ENCODE measurements around the gene OPTC. TPM values are rescaled to one million over a fixed set of nuclear protein-coding genes. Genes with fewer than 3 reads are reported as not detected.

Gene OPTC
- total and polyA plus RNA-seq, 2 donors: 0.09 to 0.39 TPM

GRCh38 chr1:203544485-203544884, 50.5 kb downstream of the OPTC start:
- H3K4me1 ChIP-seq (ENCODE audit: control insufficient read depth in 2 of 2, insufficient read depth in 2 of 2, low read length in 2 of 2): no peaks in the 10 kb centered on the region
- peaks cover 0 to 2% of the 10 kb centered on the region in 2 donors for H3K27me3 ChIP-seq (ENCODE audit: control insufficient read depth in 2 of 2, insufficient read depth in 1 of 2, low read length in 1 of 2)
- no peak overlapping the region for H3K4me3 ChIP-seq (ENCODE audit: low read length in 2 of 2)
- whole genome bisulfite sequencing: 37% methylated on average over 3 of the region's 3 CpGs
- H3K27ac ChIP-seq (ENCODE audit: low read depth in 1 of 2, low read length in 1 of 2): no peak overlapping the region
- DNase-seq (ENCODE audit: low read depth in 6 of 9, low spot score in 9 of 9): no peak
- no peaks in the 10 kb centered on the region for H3K36me3 ChIP-seq (ENCODE audit: control insufficient read depth in 2 of 2, insufficient read depth in 2 of 2, low read length in 1 of 2)
- no peaks in the 10 kb centered on the region for H3K9me3 ChIP-seq (ENCODE audit: control insufficient read depth in 2 of 2, insufficient read depth in 1 of 2, low read length in 1 of 2)

GRCh38 chr1:203544978-203545816, 51.2 kb downstream of the OPTC start:
- Histone ChIP-seq H3K36me3 (ENCODE audit: control insufficient read depth in 2 of 2, insufficient read depth in 2 of 2, low read length in 1 of 2) (no peaks in the 10 kb centered on the region), H3K4me1 (ENCODE audit: control insufficient read depth in 2 of 2, insufficient read depth in 2 of 2, low read length in 2 of 2) (no peaks in the 10 kb centered on the region), H3K4me3 (ENCODE audit: low read length in 2 of 2) (no peak overlapping the region), H3K27ac (ENCODE audit: low read depth in 1 of 2, low read length in 1 of 2) (no peak overlapping the region), H3K27me3 (ENCODE audit: control insufficient read depth in 2 of 2, insufficient read depth in 1 of 2, low read length in 1 of 2) (peaks cover 0 to 2% of the 10 kb centered on the region in 2 donors), H3K9me3 (ENCODE audit: control insufficient read depth in 2 of 2, insufficient read depth in 1 of 2, low read length in 1 of 2) (no peaks in the 10 kb centered on the region)
- no peak for DNase-seq (ENCODE audit: low read depth in 6 of 9, low spot score in 9 of 9)
- WGBS: 75% methylated on average over 4 of the region's 4 CpGs

- Histone ChIP-seq H3K27ac (ENCODE audit: low read depth in 1 of 2, low read length in 1 of 2) (no peak overlapping the region), H3K4me1 (ENCODE audit: control insufficient read depth in 2 of 2, insufficient read depth in 2 of 2, low read length in 2 of 2) (no peaks in the 10 kb centered on the region), H3K9me3 (ENCODE audit: control insufficient read depth in 2 of 2, insufficient read depth in 1 of 2, low read length in 1 of 2) (no peaks in the 10 kb centered on the region), H3K27me3 (ENCODE audit: control insufficient read depth in 2 of 2, insufficient read depth in 1 of 2, low read length in 1 of 2) (peaks cover 0 to 2% of the 10 kb centered on the region in 2 donors), H3K4me3 (ENCODE audit: low read length in 2 of 2) (no peak overlapping the region), H3K36me3 (ENCODE audit: control insufficient read depth in 2 of 2, insufficient read depth in 2 of 2, low read length in 1 of 2) (no peaks in the 10 kb centered on the region)
- whole genome bisulfite sequencing: 98% methylated on average over 1 of the region's 1 CpG
- no peak for DNase-seq (ENCODE audit: low read depth in 6 of 9, low spot score in 9 of 9)
These were observed 52.3 kb downstream of the OPTC start for GRCh38 chr1:203546274-203546673.

GRCh38 chr1:203547147-203547546, 53.2 kb downstream of the OPTC start:
- Histone ChIP-seq H3K4me3 (ENCODE audit: low read length in 2 of 2) (no peak overlapping the region), H3K9me3 (ENCODE audit: control insufficient read depth in 2 of 2, insufficient read depth in 1 of 2, low read length in 1 of 2) (no peaks in the 10 kb centered on the region), H3K36me3 (ENCODE audit: control insufficient read depth in 2 of 2, insufficient read depth in 2 of 2, low read length in 1 of 2) (no peaks in the 10 kb centered on the region), H3K27ac (ENCODE audit: low read depth in 1 of 2, low read length in 1 of 2) (no peak overlapping the region), H3K27me3 (ENCODE audit: control insufficient read depth in 2 of 2, insufficient read depth in 1 of 2, low read length in 1 of 2) (peaks cover 0 to 2% of the 10 kb centered on the region in 2 donors), H3K4me1 (ENCODE audit: control insufficient read depth in 2 of 2, insufficient read depth in 2 of 2, low read length in 2 of 2) (no peaks in the 10 kb centered on the region)
- no peak for DNase-seq (ENCODE audit: low read depth in 6 of 9, low spot score in 9 of 9)
- WGBS: 99% methylated on average over 4 of the region's 4 CpGs

GRCh38 chr1:203547771-203548421, 53.9 kb downstream of the OPTC start:
- no peaks in the 10 kb centered on the region for H3K36me3 ChIP-seq (ENCODE audit: control insufficient read depth in 2 of 2, insufficient read depth in 2 of 2, low read length in 1 of 2)
- no peak overlapping the region for H3K27ac ChIP-seq (ENCODE audit: low read depth in 1 of 2, low read length in 1 of 2)
- no peak for DNase-seq (ENCODE audit: low read depth in 6 of 9, low spot score in 9 of 9)
- 97% methylated on average over 8 of the region's 8 CpGs for WGBS
- H3K4me1 ChIP-seq (ENCODE audit: control insufficient read depth in 2 of 2, insufficient read depth in 2 of 2, low read length in 2 of 2): no peaks in the 10 kb centered on the region
- peaks cover 0 to 2% of the 10 kb centered on the region in 2 donors for H3K27me3 ChIP-seq (ENCODE audit: control insufficient read depth in 2 of 2, insufficient read depth in 1 of 2, low read length in 1 of 2)
- H3K9me3 ChIP-seq (ENCODE audit: control insufficient read depth in 2 of 2, insufficient read depth in 1 of 2, low read length in 1 of 2): no peaks in the 10 kb centered on the region
- H3K4me3 ChIP-seq (ENCODE audit: low read length in 2 of 2): no peak overlapping the region

- H3K27ac ChIP-seq (ENCODE audit: low read depth in 1 of 2, low read length in 1 of 2): no peak overlapping the region
- no peaks in the 10 kb centered on the region for H3K9me3 ChIP-seq (ENCODE audit: control insufficient read depth in 2 of 2, insufficient read depth in 1 of 2, low read length in 1 of 2)
- H3K27me3 ChIP-seq (ENCODE audit: control insufficient read depth in 2 of 2, insufficient read depth in 1 of 2, low read length in 1 of 2): peaks cover 0 to 2% of the 10 kb centered on the region in 2 donors
- no peak overlapping the region for H3K4me3 ChIP-seq (ENCODE audit: low read length in 2 of 2)
- 97% methylated on average over 2 of the region's 2 CpGs for WGBS
- H3K4me1 ChIP-seq (ENCODE audit: control insufficient read depth in 2 of 2, insufficient read depth in 2 of 2, low read length in 2 of 2): no peaks in the 10 kb centered on the region
- no peaks in the 10 kb centered on the region for H3K36me3 ChIP-seq (ENCODE audit: control insufficient read depth in 2 of 2, insufficient read depth in 2 of 2, low read length in 1 of 2)
- DNase-seq (ENCODE audit: low read depth in 6 of 9, low spot score in 9 of 9): no peak
These were observed 54.9 kb downstream of the OPTC start for GRCh38 chr1:203548892-203549291.

- WGBS: 96% methylated on average over 2 of the region's 2 CpGs
- H3K4me3 ChIP-seq (ENCODE audit: low read length in 2 of 2): no peak overlapping the region
- H3K9me3 ChIP-seq (ENCODE audit: control insufficient read depth in 2 of 2, insufficient read depth in 1 of 2, low read length in 1 of 2): no peaks in the 10 kb centered on the region
- no peaks in the 10 kb centered on the region for H3K4me1 ChIP-seq (ENCODE audit: control insufficient read depth in 2 of 2, insufficient read depth in 2 of 2, low read length in 2 of 2)
- no peak for DNase-seq (ENCODE audit: low read depth in 6 of 9, low spot score in 9 of 9)
- H3K27ac ChIP-seq (ENCODE audit: low read depth in 1 of 2, low read length in 1 of 2): no peak overlapping the region
- peaks cover 0 to 2% of the 10 kb centered on the region in 2 donors for H3K27me3 ChIP-seq (ENCODE audit: control insufficient read depth in 2 of 2, insufficient read depth in 1 of 2, low read length in 1 of 2)
- no peaks in the 10 kb centered on the region for H3K36me3 ChIP-seq (ENCODE audit: control insufficient read depth in 2 of 2, insufficient read depth in 2 of 2, low read length in 1 of 2)
These were observed 55.4 kb downstream of the OPTC start for GRCh38 chr1:203549309-203549708.

GRCh38 chr1:203550846-203551245, 56.9 kb downstream of the OPTC start:
- H3K27me3 ChIP-seq (ENCODE audit: control insufficient read depth in 2 of 2, insufficient read depth in 1 of 2, low read length in 1 of 2): peaks cover 0 to 2% of the 10 kb centered on the region in 2 donors
- H3K27ac ChIP-seq (ENCODE audit: low read depth in 1 of 2, low read length in 1 of 2): no peak overlapping the region
- H3K9me3 ChIP-seq (ENCODE audit: control insufficient read depth in 2 of 2, insufficient read depth in 1 of 2, low read length in 1 of 2): no peaks in the 10 kb centered on the region
- no peak overlapping the region for H3K4me3 ChIP-seq (ENCODE audit: low read length in 2 of 2)
- 99% methylated on average over 1 of the region's 1 CpG for WGBS
- H3K4me1 ChIP-seq (ENCODE audit: control insufficient read depth in 2 of 2, insufficient read depth in 2 of 2, low read length in 2 of 2): no peaks in the 10 kb centered on the region
- H3K36me3 ChIP-seq (ENCODE audit: control insufficient read depth in 2 of 2, insufficient read depth in 2 of 2, low read length in 1 of 2): no peaks in the 10 kb centered on the region
- no peak for DNase-seq (ENCODE audit: low read depth in 6 of 9, low spot score in 9 of 9)

- Histone ChIP-seq H3K27me3 (ENCODE audit: control insufficient read depth in 2 of 2, insufficient read depth in 1 of 2, low read length in 1 of 2) (peaks cover 0 to 1% of the 10 kb centered on the region in 2 donors), H3K4me1 (ENCODE audit: control insufficient read depth in 2 of 2, insufficient read depth in 2 of 2, low read length in 2 of 2) (no peaks in the 10 kb centered on the region), H3K27ac (ENCODE audit: low read depth in 1 of 2, low read length in 1 of 2) (no peak overlapping the region), H3K9me3 (ENCODE audit: control insufficient read depth in 2 of 2, insufficient read depth in 1 of 2, low read length in 1 of 2) (no peaks in the 10 kb centered on the region), H3K4me3 (ENCODE audit: low read length in 2 of 2) (no peak overlapping the region), H3K36me3 (ENCODE audit: control insufficient read depth in 2 of 2, insufficient read depth in 2 of 2, low read length in 1 of 2) (no peaks in the 10 kb centered on the region)
- 98% methylated on average over 5 of the region's 5 CpGs for WGBS
- DNase-seq (ENCODE audit: low read depth in 6 of 9, low spot score in 9 of 9): no peak
These were observed 57.6 kb downstream of the OPTC start for GRCh38 chr1:203551550-203551949.

Data from thymus (tissue), 11 donors.